SU-DHL-6 (cell line): ENCODE measurements around the gene KIAA0825.

Experiments used
- H2AFZ ChIP-seq: fragments of 200-600 bp; sonication (generic); 2 replicates; pipeline ENCODE4 v1.6.1; 2014; ENCODE audit warnings: low read depth, mild to moderate bottlenecking, moderate library complexity, mixed read lengths, antibody characterized with exemption, low read length; ENCODE audit not compliant: severe bottlenecking
- H3F3A ChIP-seq: fragments of 200-600 bp; shearing (Covaris generic); 2 replicates; pipeline ENCODE4 v1.6.0; 2016; ENCODE audit warnings: antibody characterized with exemption, mild to moderate bottlenecking; ENCODE audit not compliant: insufficient read depth
- H3K27ac ChIP-seq: fragments of 200-600 bp; sonication (generic); 2 replicates; pipeline ENCODE4 v1.5.1; 2016; ENCODE audit warnings: low read depth, mild to moderate bottlenecking, low read length, moderate library complexity, mixed read lengths
- H3K27me3 ChIP-seq: fragments of 200-600 bp; sonication (generic), shearing (Covaris generic); 2 replicates; pipeline ENCODE4 v1.6.0; 2014; ENCODE audit warnings: mild to moderate bottlenecking, low read length
- H3K36me3 ChIP-seq: fragments of 200-600 bp; sonication (generic); 2 replicates; pipeline ENCODE4 v1.6.1; 2014; ENCODE audit warnings: mild to moderate bottlenecking, low read length, mixed read lengths
- H3K4me2 ChIP-seq: fragments of 300-600, 200-600 bp; shearing (Covaris generic), sonication (generic); 2 replicates; pipeline ENCODE4 v1.6.0; 2014; ENCODE audit warnings: low read length, low read depth, mild to moderate bottlenecking; ENCODE audit not compliant: poor library complexity, severe bottlenecking
- H3K4me3 ChIP-seq: fragments of 200-600 bp; sonication (generic); 2 replicates; pipeline ENCODE4 v1.5.1; 2014; ENCODE audit warnings: antibody characterized with exemption, low read length, mild to moderate bottlenecking, mixed read lengths; ENCODE audit not compliant: insufficient read depth, poor library complexity, severe bottlenecking
- H3K79me2 ChIP-seq: fragments of 200-600 bp; sonication (generic); 2 replicates; pipeline ENCODE4 v1.6.1; 2014; ENCODE audit warnings: mild to moderate bottlenecking, low read length, moderate library complexity; ENCODE audit not compliant: insufficient read depth
- H3K9ac ChIP-seq: fragments of 200-600 bp; sonication (generic); 2 replicates; pipeline ENCODE4 v1.7.0; 2014; ENCODE audit warnings: mild to moderate bottlenecking, low read length
- H3K9me2 ChIP-seq: fragments of 200-600 bp; sonication (generic); replicated peaks from 2 replicates; pipeline ENCODE4 v1.6.1; 2014; ENCODE audit warnings: low read length; ENCODE audit not compliant: insufficient read depth
- H3K9me3 ChIP-seq: fragments of 200-600 bp; sonication (generic); 2 replicates; pipeline ENCODE4 v1.6.1; 2014; ENCODE audit warnings: low read length, mixed read lengths; ENCODE audit not compliant: insufficient read depth
- H4K20me1 ChIP-seq: fragments of 200-600 bp; sonication (generic); 2 replicates; pipeline ENCODE4 v1.6.1; 2014; ENCODE audit warnings: low read depth, mild to moderate bottlenecking, antibody characterized with exemption, low read length, moderate library complexity, mixed read lengths
- EZH2phosphoT487 ChIP-seq: fragments of 200-600 bp; sonication (generic), shearing (Covaris generic); conservative IDR thresholded peaks from 2 replicates; pipeline ENCODE4 v1.6.1; 2018; ENCODE audit warnings: mild to moderate bottlenecking, antibody characterized with exemption, low read length, moderate library complexity, mixed read lengths
- TF ChIP-seq, protein P1 (sequence below): fragments of 200-600 bp; sonication (generic); IDR thresholded peaks from one replicate; pipeline ENCODE4 v1.5.1; 2017; ENCODE audit warnings: antibody characterized with exemption, mild to moderate bottlenecking, low read length, moderate library complexity; ENCODE audit not compliant: insufficient read depth, poor library complexity, severe bottlenecking

Gene KIAA0825

DNA sequence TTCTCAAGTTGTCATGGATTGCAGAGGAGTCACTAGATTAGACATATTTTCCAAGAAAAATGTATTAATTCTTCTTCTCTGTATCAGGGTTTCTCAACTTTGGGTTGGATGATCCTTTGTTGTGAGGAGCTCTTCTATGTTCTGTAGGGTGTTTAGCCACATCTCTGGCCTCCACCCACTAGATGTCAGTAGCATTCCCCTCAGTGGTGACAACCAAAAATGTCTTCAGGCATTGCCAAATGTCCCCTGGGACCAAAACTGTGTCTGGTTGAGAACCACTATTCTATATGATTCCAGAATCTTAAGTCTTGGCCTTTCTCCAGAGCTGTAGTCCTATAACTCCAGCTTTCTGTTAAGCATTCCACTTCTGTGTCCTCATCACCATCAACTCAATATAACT, 220.9 kb downstream of the KIAA0825 start:
- TF ChIP-seq EZH2phosphoT487 = no peak
- TF ChIP-seq, protein P1, sequence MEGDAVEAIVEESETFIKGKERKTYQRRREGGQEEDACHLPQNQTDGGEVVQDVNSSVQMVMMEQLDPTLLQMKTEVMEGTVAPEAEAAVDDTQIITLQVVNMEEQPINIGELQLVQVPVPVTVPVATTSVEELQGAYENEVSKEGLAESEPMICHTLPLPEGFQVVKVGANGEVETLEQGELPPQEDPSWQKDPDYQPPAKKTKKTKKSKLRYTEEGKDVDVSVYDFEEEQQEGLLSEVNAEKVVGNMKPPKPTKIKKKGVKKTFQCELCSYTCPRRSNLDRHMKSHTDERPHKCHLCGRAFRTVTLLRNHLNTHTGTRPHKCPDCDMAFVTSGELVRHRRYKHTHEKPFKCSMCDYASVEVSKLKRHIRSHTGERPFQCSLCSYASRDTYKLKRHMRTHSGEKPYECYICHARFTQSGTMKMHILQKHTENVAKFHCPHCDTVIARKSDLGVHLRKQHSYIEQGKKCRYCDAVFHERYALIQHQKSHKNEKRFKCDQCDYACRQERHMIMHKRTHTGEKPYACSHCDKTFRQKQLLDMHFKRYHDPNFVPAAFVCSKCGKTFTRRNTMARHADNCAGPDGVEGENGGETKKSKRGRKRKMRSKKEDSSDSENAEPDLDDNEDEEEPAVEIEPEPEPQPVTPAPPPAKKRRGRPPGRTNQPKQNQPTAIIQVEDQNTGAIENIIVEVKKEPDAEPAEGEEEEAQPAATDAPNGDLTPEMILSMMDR = no peak
- H4K20me1 ChIP-seq = no peaks in the 10 kb centered on the region

DNA sequence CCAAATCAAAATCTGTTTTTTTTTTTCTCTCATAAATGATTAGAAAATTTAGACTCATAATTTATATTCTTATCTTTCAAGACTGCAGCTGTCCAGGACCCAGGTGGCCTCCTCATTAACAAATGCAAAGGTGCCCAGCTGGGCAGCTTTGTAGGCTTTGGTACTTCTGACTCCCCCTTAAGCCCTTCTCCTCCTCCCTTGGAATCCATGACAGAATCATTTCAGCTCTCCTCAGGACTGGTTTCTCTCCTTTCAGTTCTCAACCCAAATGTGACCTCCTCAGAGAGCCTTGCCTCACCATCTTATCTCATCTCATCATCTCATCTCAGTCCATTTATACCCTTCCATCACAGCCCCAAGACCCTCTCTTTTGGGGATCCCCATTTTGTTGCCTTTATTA, 221.7 kb downstream of the KIAA0825 start:
- H3F3A ChIP-seq = no peaks in the 10 kb centered on the region

More for the DNA sequence above, 220.9 kb downstream of the KIAA0825 start:
- no peak overlapping the region for H3K27ac ChIP-seq
- no peak overlapping the region for H3K4me3 ChIP-seq
- no peak overlapping the region for H2AFZ ChIP-seq
- H3K9ac ChIP-seq = no peak overlapping the region
- H3K36me3 ChIP-seq = no peaks in the 10 kb centered on the region
- no peaks in the 10 kb centered on the region for H3K79me2 ChIP-seq
- H3K4me2 ChIP-seq = no peak overlapping the region
- no peaks in the 10 kb centered on the region for H3K27me3 ChIP-seq
- no peaks in the 10 kb centered on the region for H3F3A ChIP-seq
- H3K9me3 ChIP-seq = no peaks in the 10 kb centered on the region
- H3K9me2 ChIP-seq = no peaks in the 10 kb centered on the region

DNA sequence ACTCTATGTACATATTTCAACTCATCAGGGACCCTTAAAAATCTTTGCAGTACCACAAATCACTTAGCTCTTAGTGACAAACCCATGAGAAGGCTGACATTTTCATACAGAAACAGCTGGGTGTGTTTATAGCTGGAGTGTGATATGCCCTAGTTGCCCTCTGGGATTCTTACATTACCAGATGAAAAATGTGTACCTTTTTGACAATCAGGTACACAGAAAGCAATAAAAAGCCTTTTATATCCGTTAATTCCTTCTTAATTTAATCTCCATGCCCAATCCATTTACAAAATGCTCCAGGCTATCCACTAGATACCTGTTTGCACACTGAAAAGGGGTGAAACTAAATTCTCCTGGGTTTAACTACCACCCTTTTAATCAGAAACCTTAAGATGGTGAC, 222.9 kb downstream of the KIAA0825 start:
- Histone ChIP-seq H3K79me2 (no peaks in the 10 kb centered on the region), H3K9ac (no peak overlapping the region), H3K9me2 (no peaks in the 10 kb centered on the region), H2AFZ (no peak overlapping the region), H3K4me3 (no peak overlapping the region), H4K20me1 (no peaks in the 10 kb centered on the region), H3F3A (no peaks in the 10 kb centered on the region), H3K27me3 (no peaks in the 10 kb centered on the region), H3K4me2 (no peak overlapping the region), H3K27ac (no peak overlapping the region), H3K9me3 (no peaks in the 10 kb centered on the region), H3K36me3 (no peaks in the 10 kb centered on the region)
- no peak for TF ChIP-seq EZH2phosphoT487
- TF ChIP-seq, protein P1 = no peak

More for the DNA sequence above, 221.7 kb downstream of the KIAA0825 start:
- Histone ChIP-seq H3K9me2 (no peaks in the 10 kb centered on the region), H3K9ac (no peak overlapping the region), H3K27ac (no peak overlapping the region), H2AFZ (no peak overlapping the region), H3K4me3 (no peak overlapping the region), H3K4me2 (no peak overlapping the region), H3K79me2 (no peaks in the 10 kb centered on the region), H3K9me3 (no peaks in the 10 kb centered on the region), H4K20me1 (no peaks in the 10 kb centered on the region), H3K27me3 (no peaks in the 10 kb centered on the region), H3K36me3 (no peaks in the 10 kb centered on the region)
- TF ChIP-seq, protein P1 = no peak
- no peak for TF ChIP-seq EZH2phosphoT487

DNA sequence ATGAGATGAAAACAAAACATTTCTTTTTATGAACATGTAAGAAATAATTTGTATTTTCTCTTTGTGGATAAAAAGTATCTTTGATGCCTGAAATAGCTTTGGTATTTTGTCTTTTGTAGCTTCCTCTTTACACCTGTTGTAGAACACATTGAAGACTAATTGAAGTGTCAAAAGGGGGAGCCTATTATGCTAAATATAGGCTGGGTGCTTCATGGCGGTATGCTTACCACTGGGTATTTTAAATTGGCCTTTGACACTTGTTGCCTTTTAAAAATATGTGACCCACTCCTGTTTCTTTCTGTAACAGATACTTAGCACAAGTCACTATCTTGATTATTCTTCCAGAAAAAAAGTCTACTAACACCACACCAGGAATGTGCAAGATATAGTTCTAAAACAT, 226.4 kb downstream of the KIAA0825 start:
- no peak overlapping the region for H3K9ac ChIP-seq
- no peak overlapping the region for H3K4me3 ChIP-seq
- no peak overlapping the region for H2AFZ ChIP-seq
- H3K79me2 ChIP-seq = no peaks in the 10 kb centered on the region
- H3K27me3 ChIP-seq = no peaks in the 10 kb centered on the region
- no peak overlapping the region for H3K27ac ChIP-seq
- TF ChIP-seq, protein P1 = no peak
- no peak for TF ChIP-seq EZH2phosphoT487
- no peaks in the 10 kb centered on the region for H3K36me3 ChIP-seq
- H3K9me2 ChIP-seq = no peaks in the 10 kb centered on the region
- no peaks in the 10 kb centered on the region for H3K9me3 ChIP-seq
- H3F3A ChIP-seq = no peaks in the 10 kb centered on the region
- H4K20me1 ChIP-seq = no peaks in the 10 kb centered on the region
- no peak overlapping the region for H3K4me2 ChIP-seq
